Memory B cell (primary cell): ENCODE data around the gene HMGN1.
"Not testable (repeated sequence)": the region's sequence is repeated elsewhere in the genome, so short reads cannot be mapped to it uniquely, and the experiment has no call there.

ENCODE experiments used
- ATAC-seq: fragments of 150-1000 bp; cut with Tn5 transposase; 2 replicates; pipeline ENCODE4 v1.10.0; 2021; ENCODE audit warnings: low read depth, mild to moderate bottlenecking, moderate library complexity
- DNase-seq, 2 donors: peaks; one replicate each; pipeline ENCODE4 v3.0.0; 2022; ENCODE audit warnings: low spot score in 2 of 2
- H3K27ac Mint-ChIP-seq: one replicate; pipeline ENCODE4 v1.8.0; 2022; ENCODE audit warnings: mild to moderate bottlenecking, moderate library complexity, mixed read lengths
- H3K27me3 Mint-ChIP-seq: one replicate; pipeline ENCODE4 v1.8.0; 2022; ENCODE audit warnings: mixed read lengths
- H3K36me3 Mint-ChIP-seq: one replicate; pipeline ENCODE4 v1.8.0; 2022; ENCODE audit warnings: mild to moderate bottlenecking, mixed read lengths
- H3K4me1 Mint-ChIP-seq: one replicate; pipeline ENCODE4 v1.8.0; 2022; ENCODE audit warnings: mixed read lengths
- H3K4me3 Mint-ChIP-seq: one replicate; pipeline ENCODE4 v1.8.0; 2022; ENCODE audit warnings: mild to moderate bottlenecking, moderate library complexity, mixed read lengths
- H3K9me3 Mint-ChIP-seq: one replicate; pipeline ENCODE4 v1.8.0; 2022; ENCODE audit warnings: mixed read lengths

HMGN1 gene

DNA sequence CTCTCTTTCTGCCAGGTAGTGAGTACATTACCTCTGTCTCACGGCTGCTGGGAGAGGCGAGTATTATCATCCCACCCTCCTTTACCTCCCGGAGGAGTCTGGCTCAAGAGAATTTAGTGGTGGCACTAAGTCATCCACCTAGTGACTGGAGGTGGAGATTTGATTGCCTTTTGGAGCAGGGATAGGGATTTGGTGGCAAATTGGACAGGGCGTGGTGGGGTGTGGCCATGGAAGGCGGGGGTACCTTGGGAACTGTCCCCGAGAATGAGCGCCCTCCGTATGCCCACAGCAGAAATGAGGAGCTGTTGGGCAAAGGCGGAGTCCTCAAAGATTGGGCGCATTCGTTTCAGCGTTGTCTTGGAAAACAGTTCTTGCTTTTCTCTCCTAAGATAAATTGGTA, 32.1 kb upstream of the HMGN1 start:
- ATAC-seq, result no peak
- Mint-ChIP-seq H3K4me1 (peaks cover 9% of the 10 kb centered on the region), H3K27me3 (no peaks in the 10 kb centered on the region), H3K27ac (peak overlapping the region; percentile 90), H3K36me3 (no peaks in the 10 kb centered on the region), H3K4me3 (peak overlapping the region; percentile 94), H3K9me3 (no peaks in the 10 kb centered on the region)
- DNase-seq, result no peak

DNA sequence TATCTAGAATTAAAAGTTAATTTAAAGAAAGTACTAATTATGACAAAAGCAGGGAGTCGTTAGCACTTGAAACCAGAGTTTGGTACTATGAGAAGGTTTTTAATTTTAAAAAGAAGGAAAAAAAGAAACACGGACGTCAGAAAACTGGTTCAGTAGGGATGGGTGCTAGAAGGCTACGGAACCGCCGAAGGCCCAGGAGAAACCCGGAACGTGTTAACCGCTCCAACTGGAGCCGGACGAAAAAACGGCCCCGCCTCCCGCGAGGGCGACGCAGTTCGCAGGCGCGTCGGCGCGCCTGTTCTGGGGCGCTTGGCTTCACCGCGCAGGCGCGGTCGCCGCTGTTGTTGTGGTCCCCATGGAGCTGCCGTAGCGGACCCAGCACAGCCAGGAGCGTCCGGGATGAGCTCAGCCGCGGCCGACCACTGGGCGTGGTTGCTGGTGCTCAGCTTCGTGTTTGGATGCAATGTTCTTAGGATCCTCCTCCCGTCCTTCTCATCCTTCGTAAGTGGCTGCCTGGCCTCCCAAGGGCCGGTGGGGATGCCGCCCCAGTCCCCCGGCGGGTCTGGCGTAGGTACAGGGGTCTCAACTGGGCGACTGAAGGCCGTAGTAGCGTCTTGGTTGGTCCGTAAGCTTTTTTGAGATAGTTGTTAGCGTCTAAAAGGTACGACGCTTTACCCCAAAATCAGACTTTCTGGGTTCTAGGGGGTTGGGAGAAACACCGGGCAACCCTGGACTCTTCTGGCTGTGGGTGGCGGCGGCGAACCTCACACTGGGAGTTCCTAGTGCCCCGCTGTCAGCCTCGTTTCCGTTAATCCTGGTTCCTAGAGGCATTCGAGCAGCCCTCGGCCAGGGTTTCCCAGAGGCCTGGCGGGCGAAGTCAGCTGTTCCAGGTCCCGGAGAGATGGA, 31.4 kb upstream of the HMGN1 start:
- H3K4me1 Mint-ChIP-seq, result peaks cover 9% of the 10 kb centered on the region
- peak overlapping the region; percentile 90 for H3K27ac Mint-ChIP-seq
- H3K9me3 Mint-ChIP-seq, result no peaks in the 10 kb centered on the region
- H3K4me3 Mint-ChIP-seq, result peak overlapping the region; percentile 94
- DNase-seq (peak; percentile 69 to 79), ATAC-seq (peak; percentile 98)
- H3K36me3 Mint-ChIP-seq, result no peaks in the 10 kb centered on the region
- no peaks in the 10 kb centered on the region for H3K27me3 Mint-ChIP-seq

DNA sequence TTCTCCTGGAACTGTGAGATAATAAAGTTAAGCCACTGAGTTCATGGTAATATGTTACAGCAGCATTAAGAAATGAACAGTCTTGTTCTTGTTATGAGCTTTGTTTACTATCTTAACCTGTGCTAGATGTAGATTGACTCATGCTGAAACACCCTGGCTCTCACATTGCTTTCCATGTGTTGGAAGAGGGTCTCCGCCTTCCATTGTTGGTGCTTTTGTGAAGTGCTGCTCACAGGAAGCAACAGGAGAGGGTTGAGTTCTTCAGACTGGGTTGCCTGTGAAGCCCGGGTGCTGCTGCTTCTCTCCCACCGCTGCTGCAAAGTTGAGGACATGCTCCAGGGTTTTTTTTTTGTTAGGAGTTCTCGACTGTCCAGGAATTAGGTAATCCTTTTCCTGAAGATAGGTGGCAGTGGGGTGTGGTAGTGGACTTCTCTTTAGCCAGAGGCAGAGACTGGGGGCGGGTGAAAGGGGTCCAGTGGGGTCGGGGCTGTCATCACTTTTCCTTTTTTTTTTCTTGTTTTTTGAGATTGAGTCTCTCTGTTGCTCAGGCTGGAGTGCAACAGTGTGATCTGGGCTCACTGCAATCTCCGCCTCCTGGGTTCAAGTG, 28.7 kb upstream of the HMGN1 start:
- no peaks in the 10 kb centered on the region for H3K27me3 Mint-ChIP-seq
- H3K4me1 Mint-ChIP-seq, result peaks cover 15% of the 10 kb centered on the region
- no peak overlapping the region for H3K27ac Mint-ChIP-seq
- H3K9me3 Mint-ChIP-seq, result no peaks in the 10 kb centered on the region
- ATAC-seq, result no peak
- no peak for DNase-seq
- no peak overlapping the region for H3K4me3 Mint-ChIP-seq
- no peaks in the 10 kb centered on the region for H3K36me3 Mint-ChIP-seq

DNA sequence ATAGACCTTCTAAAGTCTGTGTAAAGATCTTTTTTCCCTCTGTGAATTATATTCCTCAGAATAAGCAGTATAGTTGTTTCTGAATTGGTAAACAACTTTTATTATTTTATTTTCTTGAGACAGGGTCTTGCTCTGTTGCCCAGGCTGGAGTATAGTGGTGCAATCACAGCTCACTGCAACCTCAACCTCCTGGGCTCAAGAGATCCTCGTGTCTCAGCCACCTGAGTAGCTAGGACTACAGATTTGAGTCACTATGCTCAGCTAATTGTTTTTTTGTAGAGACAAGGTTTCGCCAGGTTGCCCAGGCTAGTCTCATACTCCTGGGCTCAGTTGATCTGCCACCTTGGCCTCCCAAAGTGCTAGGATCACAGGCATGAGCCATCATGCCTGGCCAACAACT, 26.6 kb upstream of the HMGN1 start:
- ATAC-seq (no peak), DNase-seq (no peak)
- no peaks in the 10 kb centered on the region for H3K36me3 Mint-ChIP-seq
- H3K27me3 Mint-ChIP-seq, result no peaks in the 10 kb centered on the region
- no peak overlapping the region for H3K4me3 Mint-ChIP-seq
- no peaks in the 10 kb centered on the region for H3K9me3 Mint-ChIP-seq
- H3K4me1 Mint-ChIP-seq, result peaks cover 8% of the 10 kb centered on the region
- no peak overlapping the region for H3K27ac Mint-ChIP-seq

DNA sequence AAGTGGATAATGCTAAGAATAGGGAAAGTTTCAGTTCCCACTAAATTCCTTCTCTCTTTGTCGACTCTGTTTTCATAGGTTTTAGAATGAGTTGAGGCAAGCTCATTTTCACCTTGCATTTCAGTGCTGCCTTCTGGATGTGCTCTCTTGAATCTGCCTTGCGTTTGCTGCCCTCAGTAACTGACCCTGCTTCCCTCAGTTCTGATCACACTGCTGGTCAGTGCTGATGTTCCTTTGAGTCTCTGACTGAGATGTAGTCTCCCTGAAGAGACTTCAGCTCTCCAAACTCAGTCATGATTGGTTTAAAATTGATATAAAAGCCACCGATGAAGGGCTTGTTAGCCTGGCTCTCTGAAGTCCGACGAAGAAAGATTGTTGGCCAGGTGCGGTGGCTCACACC, 25.2 kb upstream of the HMGN1 start:
- Mint-ChIP-seq H3K4me3 (no peak overlapping the region), H3K27me3 (no peaks in the 10 kb centered on the region), H3K36me3 (no peaks in the 10 kb centered on the region), H3K4me1 (peaks cover 11% of the 10 kb centered on the region), H3K9me3 (no peaks in the 10 kb centered on the region), H3K27ac (peak overlapping the region; percentile 5)
- no peak for DNase-seq
- no peak for ATAC-seq

DNA sequence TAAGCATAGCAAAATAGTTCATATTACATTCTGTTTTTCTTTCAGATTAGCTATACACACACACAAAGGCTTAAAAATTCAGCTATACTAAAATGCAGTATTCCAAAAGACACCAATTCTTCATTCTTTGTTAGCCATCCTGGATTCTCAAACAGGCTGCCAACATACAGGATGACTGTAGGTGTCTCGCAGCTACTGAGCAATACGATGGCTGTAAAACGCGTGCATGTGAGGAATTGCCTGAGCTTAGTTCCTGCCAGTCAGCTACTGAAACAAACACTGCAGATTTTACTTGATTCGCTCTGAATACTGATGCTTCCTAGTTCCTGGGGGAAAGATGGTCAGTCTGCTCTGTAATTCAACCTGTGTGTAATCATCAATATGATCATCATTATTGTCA, 24.7 kb upstream of the HMGN1 start:
- peak; percentile 92 for ATAC-seq
- no peaks in the 10 kb centered on the region for H3K36me3 Mint-ChIP-seq
- peaks cover 11% of the 10 kb centered on the region for H3K4me1 Mint-ChIP-seq
- H3K9me3 Mint-ChIP-seq, result no peaks in the 10 kb centered on the region
- no peak overlapping the region for H3K4me3 Mint-ChIP-seq
- no peaks in the 10 kb centered on the region for H3K27me3 Mint-ChIP-seq
- peak overlapping the region; percentile 5 for H3K27ac Mint-ChIP-seq
- DNase-seq, result peak in 1 of 2 donors; percentile 11

DNA sequence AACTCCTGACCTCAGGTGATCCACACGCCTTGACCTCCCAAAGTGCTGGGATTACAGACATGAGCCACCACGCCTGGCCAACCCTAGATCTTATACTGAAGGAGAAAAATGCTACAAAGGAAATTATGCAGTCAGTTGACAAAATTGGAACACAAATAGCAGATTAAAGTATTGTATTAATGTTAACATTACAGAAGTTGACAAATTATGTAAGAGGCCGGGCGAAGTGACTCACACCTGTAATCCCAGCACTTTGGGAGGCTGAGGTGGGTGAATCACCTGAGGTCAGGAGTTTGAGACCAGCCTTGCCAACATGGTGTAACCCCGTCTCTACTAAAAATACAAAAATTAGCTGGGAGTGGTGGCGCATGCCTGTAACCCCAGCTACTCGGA, 21.0 kb upstream of the HMGN1 start:
- peaks cover 11% of the 10 kb centered on the region for H3K4me1 Mint-ChIP-seq
- not testable (repeated sequence) for ATAC-seq, H3K27ac Mint-ChIP-seq, DNase-seq, H3K4me3 Mint-ChIP-seq, H3K9me3 Mint-ChIP-seq, H3K27me3 Mint-ChIP-seq, H3K36me3 Mint-ChIP-seq

DNA sequence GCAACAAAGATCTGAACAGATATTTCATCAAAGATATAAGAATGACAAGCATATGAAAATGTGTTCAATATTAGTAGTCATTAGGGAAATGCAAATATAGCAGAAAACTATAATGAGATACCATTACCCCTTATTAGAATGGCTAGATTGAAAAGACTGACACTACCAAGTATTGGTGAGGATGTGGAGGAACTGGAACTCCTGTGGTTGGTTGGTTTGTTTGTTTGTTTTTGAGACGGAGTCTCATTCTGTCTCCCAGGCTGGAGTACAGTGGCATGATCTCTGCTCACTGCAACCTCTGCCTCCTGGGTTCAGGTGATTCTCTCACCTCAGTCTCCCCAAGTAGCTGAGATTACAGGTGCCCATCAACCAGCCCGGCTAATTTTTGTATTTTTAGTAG, 18.9 kb upstream of the HMGN1 start:
- Mint-ChIP-seq H3K27ac (no peak overlapping the region), H3K36me3 (peaks cover 2% of the 10 kb centered on the region), H3K9me3 (no peaks in the 10 kb centered on the region), H3K27me3 (peaks cover 2% of the 10 kb centered on the region), H3K4me3 (no peak overlapping the region), H3K4me1 (peaks cover 5% of the 10 kb centered on the region)
- DNase-seq (no peak), ATAC-seq (no peak)

DNA sequence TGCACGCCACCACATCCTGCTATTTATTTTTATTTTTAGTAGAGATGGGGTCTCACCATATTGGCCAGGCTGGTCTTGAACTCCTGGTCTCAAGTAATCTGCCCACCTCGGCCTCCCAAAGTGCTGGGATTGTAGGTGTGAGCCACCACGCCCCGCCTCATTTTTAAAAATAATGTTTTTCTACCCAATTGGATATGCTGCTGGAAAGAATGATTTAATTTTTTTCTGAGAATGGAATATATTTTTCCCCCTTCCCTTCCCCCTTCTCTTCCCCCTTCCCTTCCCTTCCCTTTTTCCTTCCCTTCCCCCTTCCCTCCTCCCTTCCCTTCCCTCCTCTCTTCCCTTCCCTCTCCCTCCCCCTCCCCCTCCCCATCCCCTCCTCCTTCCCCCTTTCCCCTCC, 17.7 kb upstream of the HMGN1 start:
- DNase-seq, result no peak
- ATAC-seq, result no peak
- H3K27ac Mint-ChIP-seq, result no peak overlapping the region
- H3K27me3 Mint-ChIP-seq, result peaks cover 11% of the 10 kb centered on the region
- H3K4me3 Mint-ChIP-seq, result no peak overlapping the region
- no peaks in the 10 kb centered on the region for H3K9me3 Mint-ChIP-seq
- peaks cover 2% of the 10 kb centered on the region for H3K36me3 Mint-ChIP-seq
- H3K4me1 Mint-ChIP-seq, result peaks cover 8% of the 10 kb centered on the region

DNA sequence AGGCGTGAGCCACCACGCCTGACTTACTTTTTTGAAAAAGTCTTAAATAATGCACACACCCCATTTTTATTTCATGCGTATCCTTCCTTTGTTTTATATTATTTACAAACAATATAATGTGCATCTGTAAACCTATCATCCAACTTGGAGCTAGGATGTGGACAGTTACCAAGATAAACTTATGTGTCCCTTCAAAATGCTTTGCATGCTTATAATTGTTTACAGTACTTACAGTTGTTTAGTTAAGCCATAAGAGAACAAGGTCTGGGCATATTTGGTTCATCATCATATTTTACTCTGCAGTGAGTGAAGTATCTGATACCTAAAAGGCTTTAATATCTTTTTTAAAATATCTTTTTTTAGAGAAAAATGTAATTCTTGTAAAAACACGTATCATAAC, 16.1 kb upstream of the HMGN1 start:
- peaks cover 2% of the 10 kb centered on the region for H3K36me3 Mint-ChIP-seq
- no peak overlapping the region for H3K27ac Mint-ChIP-seq
- peaks cover 3% of the 10 kb centered on the region for H3K4me1 Mint-ChIP-seq
- no peaks in the 10 kb centered on the region for H3K9me3 Mint-ChIP-seq
- DNase-seq, result no peak
- H3K4me3 Mint-ChIP-seq, result no peak overlapping the region
- no peak for ATAC-seq
- H3K27me3 Mint-ChIP-seq, result peaks cover 15% of the 10 kb centered on the region

DNA sequence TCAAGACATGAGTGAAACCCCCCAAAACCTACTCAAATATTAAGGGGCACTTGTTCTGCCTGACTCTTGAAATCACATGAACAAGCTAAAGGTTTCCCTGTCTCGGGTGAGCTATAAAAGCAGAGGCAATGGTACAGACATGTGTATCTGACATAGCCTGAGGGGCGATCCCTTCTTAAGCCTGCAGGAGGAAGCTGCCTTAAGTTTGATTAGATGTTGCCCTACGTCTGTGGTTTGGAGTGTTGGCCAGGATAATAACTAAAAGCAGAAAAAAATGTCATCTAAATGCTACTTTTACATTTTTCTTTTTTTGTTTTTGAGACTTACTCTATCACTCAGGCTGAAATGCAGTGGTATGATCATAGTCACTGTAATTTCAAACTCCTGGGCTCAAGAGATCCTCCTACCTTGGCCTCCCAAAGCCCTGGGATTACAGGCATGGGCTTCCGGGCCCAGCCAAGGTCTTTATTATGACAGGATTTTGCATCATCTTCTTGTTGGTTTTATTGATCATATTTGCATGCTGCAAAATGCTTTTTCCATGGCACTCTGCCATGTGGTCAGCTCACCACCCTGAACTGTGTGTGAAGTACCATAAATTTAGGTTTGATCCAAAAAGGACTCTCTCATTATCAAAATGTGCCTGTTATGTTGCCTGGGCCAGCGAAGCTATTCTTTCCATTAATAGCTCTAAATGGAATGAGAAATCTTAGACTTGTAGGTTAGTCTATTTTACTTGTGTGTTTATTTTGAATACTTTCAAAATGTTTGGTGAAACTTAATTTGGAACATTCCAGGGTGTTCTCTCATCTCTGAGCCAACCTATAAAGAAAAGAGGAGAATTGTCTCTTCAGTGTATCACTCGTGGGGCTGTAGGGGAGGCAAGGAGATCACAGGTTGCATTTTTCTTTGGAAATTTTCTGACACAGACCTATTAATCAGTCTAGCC, 15.0 kb upstream of the HMGN1 start:
- no peak for ATAC-seq
- Mint-ChIP-seq H3K27me3 (peaks cover 15% of the 10 kb centered on the region), H3K4me1 (peaks cover 3% of the 10 kb centered on the region), H3K36me3 (peaks cover 2% of the 10 kb centered on the region), H3K9me3 (no peaks in the 10 kb centered on the region), H3K27ac (no peak overlapping the region), H3K4me3 (no peak overlapping the region)
- no peak for DNase-seq

DNA sequence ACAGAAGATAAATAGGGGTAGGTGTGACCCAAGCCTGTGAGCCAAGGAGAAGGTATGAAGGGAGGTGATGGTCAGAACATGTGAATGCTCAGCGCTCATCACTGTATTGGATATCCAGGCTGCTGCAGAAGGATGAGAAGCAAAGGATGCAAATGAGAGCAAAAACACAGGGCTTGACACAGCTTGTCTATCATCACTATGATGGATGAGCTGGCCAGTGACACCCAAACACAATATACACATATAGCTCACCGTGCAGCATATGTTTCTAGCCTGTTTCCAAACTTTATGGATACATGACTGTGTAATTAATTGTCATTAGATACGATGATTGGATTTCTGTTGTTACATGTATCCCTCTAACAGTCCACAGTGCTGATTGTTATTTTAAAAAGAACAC, 13.8 kb upstream of the HMGN1 start:
- Mint-ChIP-seq H3K4me1 (peaks cover 3% of the 10 kb centered on the region), H3K36me3 (peaks cover 2% of the 10 kb centered on the region), H3K27ac (no peak overlapping the region), H3K9me3 (no peaks in the 10 kb centered on the region), H3K27me3 (peaks cover 14% of the 10 kb centered on the region), H3K4me3 (no peak overlapping the region)
- DNase-seq, result no peak
- no peak for ATAC-seq

DNA sequence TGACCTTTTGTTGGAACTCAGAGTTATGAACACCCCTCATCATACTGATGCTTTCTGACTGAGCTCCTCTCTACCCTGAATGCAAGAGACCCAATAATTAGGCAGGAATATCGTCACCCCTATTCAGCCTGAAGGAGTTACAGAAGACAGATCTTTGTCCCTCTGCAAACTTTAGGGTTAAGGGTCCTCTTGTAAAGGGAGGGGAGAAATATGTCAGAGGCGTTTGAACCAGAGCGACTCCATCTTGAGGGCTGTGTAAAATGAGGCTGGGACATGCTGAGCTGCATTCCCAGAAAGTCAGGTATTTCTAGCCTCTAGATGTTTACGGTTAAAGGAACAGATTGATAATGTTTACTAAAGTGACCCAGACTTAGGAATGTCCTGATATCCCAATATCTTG, 10.5 kb upstream of the HMGN1 start:
- H3K9me3 Mint-ChIP-seq, result no peaks in the 10 kb centered on the region
- H3K4me1 Mint-ChIP-seq, result peaks cover 3% of the 10 kb centered on the region
- H3K36me3 Mint-ChIP-seq, result no peaks in the 10 kb centered on the region
- ATAC-seq (no peak), DNase-seq (no peak)
- no peak overlapping the region for H3K4me3 Mint-ChIP-seq
- H3K27me3 Mint-ChIP-seq, result peaks cover 15% of the 10 kb centered on the region
- H3K27ac Mint-ChIP-seq, result no peak overlapping the region

DNA sequence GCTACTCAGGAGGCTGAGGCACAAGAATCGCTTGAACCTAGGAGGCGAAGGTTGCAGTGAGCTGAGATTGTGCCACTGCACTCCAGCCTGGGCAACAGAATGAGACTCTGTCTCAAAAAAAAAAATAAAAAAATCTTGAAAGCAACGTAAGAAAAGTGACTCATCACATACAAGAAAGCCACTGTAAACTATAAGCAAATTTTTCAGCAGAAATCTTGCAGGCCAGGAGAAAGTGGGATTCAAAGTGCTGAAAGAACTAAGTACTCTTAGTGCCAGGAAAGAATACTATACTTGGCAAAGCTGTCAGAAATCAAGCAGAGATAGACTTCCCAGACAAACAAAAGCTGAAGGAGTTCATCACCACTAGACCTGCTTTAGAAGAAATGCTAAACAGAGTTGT, 4.4 kb upstream of the HMGN1 start:
- Mint-ChIP-seq H3K27me3 (peaks cover 5% of the 10 kb centered on the region), H3K9me3 (no peaks in the 10 kb centered on the region), H3K27ac (no peak overlapping the region), H3K36me3 (no peaks in the 10 kb centered on the region), H3K4me3 (no peak overlapping the region), H3K4me1 (peaks cover 2% of the 10 kb centered on the region)
- ATAC-seq (no peak), DNase-seq (no peak)
